PFSK-1 (cell line): Measurements from ENCODE around the gene CERS6.

Source experiments
- FOXP2 ChIP-seq: optimal IDR thresholded peaks from 2 replicates; pipeline ENCODE3; 2011; ENCODE audit warnings: borderline replicate concordance, control low read depth, inconsistent platforms; ENCODE audit not compliant: insufficient read depth; ENCODE audit errors: extremely low read length, extremely low read depth
- POLR2AphosphoS5 ChIP-seq: IDR thresholded peaks from 2 replicates; pipeline ENCODE4 v1.6.1; 2012; ENCODE audit warnings: low read depth, mild to moderate bottlenecking, control low read depth, low read length, moderate library complexity
- SIN3A ChIP-seq: IDR thresholded peaks from 2 replicates; pipeline ENCODE4 v1.6.1; 2012; ENCODE audit warnings: mild to moderate bottlenecking, low read length, moderate library complexity, borderline replicate concordance; ENCODE audit not compliant: insufficient read depth
- TAF1 ChIP-seq: IDR thresholded peaks from 2 replicates; pipeline ENCODE4 v1.6.1; 2012; ENCODE audit warnings: low read length, control low read depth, borderline replicate concordance; ENCODE audit not compliant: insufficient read depth
- TF ChIP-seq, protein P1 (sequence below), 2 experiments: IDR thresholded peaks; 2 replicates each; pipeline versions ENCODE4 v1.6.1 to v1.8.0; 2011 to 2012; ENCODE audit warnings: low read depth in 2 of 2, low read length in 2 of 2, control low read depth in 1 of 2, inconsistent platforms in 1 of 2, mild to moderate bottlenecking in 1 of 2, moderate library complexity in 1 of 2; ENCODE audit not compliant: insufficient read depth in 1 of 2

CERS6 gene

DNA sequence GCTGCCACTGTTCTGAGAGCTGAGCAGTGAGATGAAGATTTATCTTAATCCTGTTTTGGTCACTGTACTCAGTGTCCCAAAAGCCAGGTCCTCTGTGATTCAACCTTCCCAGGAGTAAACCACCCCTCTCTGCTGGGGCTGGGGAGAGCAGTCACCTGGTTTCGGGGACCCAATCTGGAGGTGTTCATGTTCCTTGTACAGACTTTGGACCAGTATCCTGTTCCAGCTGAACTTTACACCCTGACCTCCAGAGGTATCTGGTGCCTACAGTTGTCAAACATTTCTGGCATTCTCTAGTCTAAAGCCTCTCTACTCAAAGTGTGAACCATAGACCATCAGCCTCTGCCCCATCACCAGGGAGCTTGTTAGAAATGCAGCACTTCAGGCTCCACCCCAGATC is 22.1 kb downstream of the CERS6 start:
- TF ChIP-seq, protein P1, sequence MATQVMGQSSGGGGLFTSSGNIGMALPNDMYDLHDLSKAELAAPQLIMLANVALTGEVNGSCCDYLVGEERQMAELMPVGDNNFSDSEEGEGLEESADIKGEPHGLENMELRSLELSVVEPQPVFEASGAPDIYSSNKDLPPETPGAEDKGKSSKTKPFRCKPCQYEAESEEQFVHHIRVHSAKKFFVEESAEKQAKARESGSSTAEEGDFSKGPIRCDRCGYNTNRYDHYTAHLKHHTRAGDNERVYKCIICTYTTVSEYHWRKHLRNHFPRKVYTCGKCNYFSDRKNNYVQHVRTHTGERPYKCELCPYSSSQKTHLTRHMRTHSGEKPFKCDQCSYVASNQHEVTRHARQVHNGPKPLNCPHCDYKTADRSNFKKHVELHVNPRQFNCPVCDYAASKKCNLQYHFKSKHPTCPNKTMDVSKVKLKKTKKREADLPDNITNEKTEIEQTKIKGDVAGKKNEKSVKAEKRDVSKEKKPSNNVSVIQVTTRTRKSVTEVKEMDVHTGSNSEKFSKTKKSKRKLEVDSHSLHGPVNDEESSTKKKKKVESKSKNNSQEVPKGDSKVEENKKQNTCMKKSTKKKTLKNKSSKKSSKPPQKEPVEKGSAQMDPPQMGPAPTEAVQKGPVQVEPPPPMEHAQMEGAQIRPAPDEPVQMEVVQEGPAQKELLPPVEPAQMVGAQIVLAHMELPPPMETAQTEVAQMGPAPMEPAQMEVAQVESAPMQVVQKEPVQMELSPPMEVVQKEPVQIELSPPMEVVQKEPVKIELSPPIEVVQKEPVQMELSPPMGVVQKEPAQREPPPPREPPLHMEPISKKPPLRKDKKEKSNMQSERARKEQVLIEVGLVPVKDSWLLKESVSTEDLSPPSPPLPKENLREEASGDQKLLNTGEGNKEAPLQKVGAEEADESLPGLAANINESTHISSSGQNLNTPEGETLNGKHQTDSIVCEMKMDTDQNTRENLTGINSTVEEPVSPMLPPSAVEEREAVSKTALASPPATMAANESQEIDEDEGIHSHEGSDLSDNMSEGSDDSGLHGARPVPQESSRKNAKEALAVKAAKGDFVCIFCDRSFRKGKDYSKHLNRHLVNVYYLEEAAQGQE (IDR thresholded peaks at IDR 0.05; ENCODE audit: insufficient read depth in 1 of 2, low read depth in 2 of 2, low read length in 2 of 2): no peak
- no peak for TF ChIP-seq FOXP2
- no peak for TF ChIP-seq TAF1
- no peak for TF ChIP-seq POLR2AphosphoS5
- TF ChIP-seq SIN3A: no peak

DNA sequence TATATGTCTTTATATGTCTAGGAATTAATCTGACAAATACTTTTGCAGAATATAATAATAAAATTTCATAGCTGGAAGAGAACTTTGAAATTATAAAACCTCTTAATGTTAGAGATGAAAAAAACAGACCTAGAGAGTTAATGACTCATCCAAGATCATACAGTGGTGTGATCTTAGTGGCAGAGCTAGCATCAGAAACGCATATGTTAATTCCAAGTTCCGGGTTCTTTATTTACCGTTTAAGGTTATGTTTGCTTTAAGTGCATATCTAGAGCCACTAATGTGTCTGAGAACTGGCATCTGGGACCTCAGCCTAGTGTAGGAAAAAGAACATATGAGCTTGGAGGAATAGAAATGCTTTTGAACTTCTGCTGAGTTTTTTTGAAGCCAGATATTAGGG is 24.3 kb downstream of the CERS6 start:
- TF ChIP-seq FOXP2 (no peak), SIN3A (no peak), POLR2AphosphoS5 (no peak), TAF1 (no peak)
- TF ChIP-seq, protein P1 (IDR thresholded peaks at IDR 0.05; ENCODE audit: insufficient read depth in 1 of 2, low read depth in 2 of 2, low read length in 2 of 2): no peak

DNA sequence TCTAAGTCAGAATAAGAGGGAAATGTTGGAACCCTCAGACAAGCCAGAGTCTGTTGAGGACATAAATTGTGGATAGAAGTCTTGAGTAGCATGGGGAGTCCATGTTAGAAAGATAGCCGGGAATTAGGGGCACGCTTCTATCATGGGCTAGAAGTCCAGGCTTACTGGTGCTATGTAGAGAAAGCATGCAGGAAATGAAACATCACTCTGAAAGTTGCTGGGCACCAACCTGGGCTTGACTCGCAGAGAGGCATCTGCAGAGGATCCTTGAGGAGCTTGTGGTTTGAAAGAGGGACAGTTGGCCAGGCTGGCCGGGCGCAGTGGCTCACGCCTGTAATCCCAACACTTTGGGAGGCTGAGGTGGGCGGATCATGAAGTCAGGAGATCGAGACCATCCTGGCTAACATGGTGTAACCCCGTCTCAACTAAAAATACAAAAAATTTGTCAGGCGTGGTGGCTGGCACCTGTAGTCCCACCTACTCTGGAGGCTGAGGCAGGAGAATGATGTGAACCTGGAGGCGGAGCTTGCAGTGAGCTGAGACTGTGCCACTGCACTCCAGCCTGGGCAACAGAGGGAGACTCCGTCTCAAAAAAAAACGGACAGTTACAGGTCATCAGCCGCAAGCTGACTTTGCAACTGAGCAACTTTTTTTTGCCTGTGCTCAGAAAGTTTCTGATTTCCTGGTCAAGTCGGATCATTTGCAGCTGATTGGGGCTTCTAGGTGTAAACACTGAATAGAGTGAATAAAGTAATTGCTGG is 24.9 kb downstream of the CERS6 start:
- no peak for TF ChIP-seq FOXP2
- TF ChIP-seq, protein P1 (IDR thresholded peaks at IDR 0.05; ENCODE audit: insufficient read depth in 1 of 2, low read depth in 2 of 2, low read length in 2 of 2): no peak
- TF ChIP-seq POLR2AphosphoS5: no peak
- TF ChIP-seq TAF1: no peak
- TF ChIP-seq SIN3A: no peak

DNA sequence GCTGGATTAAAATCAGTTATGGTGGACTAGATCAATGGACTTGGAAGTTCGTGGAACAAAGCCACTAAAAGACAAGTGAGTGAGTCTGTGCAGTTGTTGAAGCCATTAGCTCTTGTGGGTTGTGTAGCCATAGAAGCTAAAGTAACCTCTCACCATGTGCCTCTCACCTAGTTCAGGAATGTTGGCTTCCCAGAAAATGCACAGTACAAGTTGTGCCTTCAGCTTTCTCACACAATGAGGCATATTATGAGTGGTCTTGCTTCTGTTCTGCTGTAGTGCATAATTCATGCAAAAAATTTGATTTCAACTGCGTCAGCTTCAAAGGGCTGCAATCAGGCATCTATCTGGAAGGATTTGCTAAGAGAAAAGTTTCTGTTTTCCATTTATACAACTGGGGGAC is 26.2 kb downstream of the CERS6 start:
- no peak for TF ChIP-seq POLR2AphosphoS5
- TF ChIP-seq TAF1: no peak
- no peak for TF ChIP-seq FOXP2
- no peak for TF ChIP-seq SIN3A
- TF ChIP-seq, protein P1 (IDR thresholded peaks at IDR 0.05; ENCODE audit: insufficient read depth in 1 of 2, low read depth in 2 of 2, low read length in 2 of 2): no peak
